Measurements from ENCODE around the gene RORC. TPM values are rescaled to one million over a fixed set of nuclear protein-coding genes. Genes with fewer than 3 reads are reported as not detected.

The RORC gene
- total and polyA plus RNA-seq, 12 donors, result 0.06 to 15.1 (median 2.9) TPM

DNA sequence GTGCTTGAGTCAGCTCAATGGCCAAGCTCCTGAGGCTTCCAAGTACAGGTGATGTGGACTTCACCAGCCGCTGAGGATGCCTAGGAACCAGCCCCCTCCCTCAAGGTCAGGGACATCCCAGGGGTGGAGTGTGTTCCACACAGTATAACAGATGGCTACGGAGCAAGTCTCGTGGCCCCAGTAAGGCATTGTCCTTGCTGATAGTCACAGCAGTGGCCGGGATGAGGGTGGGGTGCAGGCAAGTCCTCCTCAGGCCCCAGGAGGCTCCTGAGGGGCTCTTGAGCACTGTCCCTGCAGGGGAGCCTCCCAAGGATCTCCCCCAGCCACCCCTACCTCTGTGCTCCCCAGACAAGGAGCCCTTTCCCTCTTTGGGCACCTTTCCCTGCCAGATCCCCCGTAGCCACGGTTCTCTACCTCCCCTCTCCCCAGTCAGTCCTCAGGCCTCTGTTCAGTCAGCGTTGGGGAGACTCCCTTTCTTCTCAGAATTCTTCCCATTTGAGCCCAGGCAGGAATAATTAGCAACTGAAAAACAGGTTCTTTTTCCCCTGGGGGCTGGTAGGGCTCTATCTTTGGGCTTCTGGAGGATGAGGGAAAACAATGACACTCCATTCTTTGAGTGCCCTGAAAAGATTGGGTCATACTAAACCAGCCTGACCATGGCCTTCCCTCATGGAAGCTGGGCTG, 29.0 kb upstream of the RORC start:
- H3K27ac ChIP-seq, result no peak overlapping the region
- intact Hi-C loops (cut with DNase I), result no loop called here
- WGBS, 4 donors, result 55 to 88% (median 73%) methylated on average over 6 to 7 of the region's 7 CpGs
- no peaks in the 10 kb centered on the region for H3K27me3 ChIP-seq
- TF ChIP-seq, protein P1, sequence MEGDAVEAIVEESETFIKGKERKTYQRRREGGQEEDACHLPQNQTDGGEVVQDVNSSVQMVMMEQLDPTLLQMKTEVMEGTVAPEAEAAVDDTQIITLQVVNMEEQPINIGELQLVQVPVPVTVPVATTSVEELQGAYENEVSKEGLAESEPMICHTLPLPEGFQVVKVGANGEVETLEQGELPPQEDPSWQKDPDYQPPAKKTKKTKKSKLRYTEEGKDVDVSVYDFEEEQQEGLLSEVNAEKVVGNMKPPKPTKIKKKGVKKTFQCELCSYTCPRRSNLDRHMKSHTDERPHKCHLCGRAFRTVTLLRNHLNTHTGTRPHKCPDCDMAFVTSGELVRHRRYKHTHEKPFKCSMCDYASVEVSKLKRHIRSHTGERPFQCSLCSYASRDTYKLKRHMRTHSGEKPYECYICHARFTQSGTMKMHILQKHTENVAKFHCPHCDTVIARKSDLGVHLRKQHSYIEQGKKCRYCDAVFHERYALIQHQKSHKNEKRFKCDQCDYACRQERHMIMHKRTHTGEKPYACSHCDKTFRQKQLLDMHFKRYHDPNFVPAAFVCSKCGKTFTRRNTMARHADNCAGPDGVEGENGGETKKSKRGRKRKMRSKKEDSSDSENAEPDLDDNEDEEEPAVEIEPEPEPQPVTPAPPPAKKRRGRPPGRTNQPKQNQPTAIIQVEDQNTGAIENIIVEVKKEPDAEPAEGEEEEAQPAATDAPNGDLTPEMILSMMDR (IDR thresholded peaks at IDR 0.05), result no peak
- TF ChIP-seq POLR2A (IDR thresholded peaks at IDR 0.05), result no peak
- H3K4me3 ChIP-seq, result no peak overlapping the region
- H3K9me3 ChIP-seq (replicated peaks in 1 of 3), result no peaks in the 10 kb centered on the region
- H3K4me1 ChIP-seq (replicated peaks in 1 of 2), result no peaks in the 10 kb centered on the region
- DNase-seq, result no peak
- no peaks in the 10 kb centered on the region for H3K36me3 ChIP-seq (replicated peaks in 1 of 2)

DNA sequence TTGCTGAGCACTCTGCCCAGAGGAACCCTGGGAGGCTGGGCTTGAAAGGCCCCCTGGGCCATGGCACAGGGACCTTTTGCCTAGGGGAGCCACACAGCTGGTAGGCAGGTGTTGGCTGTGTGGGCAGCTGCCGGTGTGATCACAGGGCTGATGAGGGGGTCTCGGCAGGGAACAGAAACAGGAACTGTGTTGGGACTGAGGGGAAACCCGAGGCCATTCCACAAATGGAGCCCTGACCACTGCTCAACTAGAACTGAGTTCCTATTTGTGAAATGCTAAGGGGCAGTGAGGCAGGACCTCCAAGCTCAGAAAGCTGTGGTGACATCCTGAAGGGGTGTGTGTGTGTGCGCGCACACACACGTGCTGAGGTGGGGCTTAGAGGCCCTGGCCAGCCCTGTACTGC, 28.3 kb upstream of the RORC start:
- intact Hi-C loops (cut with DNase I), result no loop called here
- no peak overlapping the region for H3K27ac ChIP-seq
- WGBS, 4 donors, result 79 to 95% (median 87%) methylated on average over 3 to 6 of the region's 6 CpGs
- H3K9me3 ChIP-seq (replicated peaks in 1 of 3), result no peaks in the 10 kb centered on the region
- H3K4me3 ChIP-seq, result no peak overlapping the region
- TF ChIP-seq, protein P1 (IDR thresholded peaks at IDR 0.05), result no peak
- TF ChIP-seq POLR2A (IDR thresholded peaks at IDR 0.05), result no peak
- no peaks in the 10 kb centered on the region for H3K36me3 ChIP-seq (replicated peaks in 1 of 2)
- H3K27me3 ChIP-seq, result no peaks in the 10 kb centered on the region
- DNase-seq, result no peak
- no peaks in the 10 kb centered on the region for H3K4me1 ChIP-seq (replicated peaks in 1 of 2)

DNA sequence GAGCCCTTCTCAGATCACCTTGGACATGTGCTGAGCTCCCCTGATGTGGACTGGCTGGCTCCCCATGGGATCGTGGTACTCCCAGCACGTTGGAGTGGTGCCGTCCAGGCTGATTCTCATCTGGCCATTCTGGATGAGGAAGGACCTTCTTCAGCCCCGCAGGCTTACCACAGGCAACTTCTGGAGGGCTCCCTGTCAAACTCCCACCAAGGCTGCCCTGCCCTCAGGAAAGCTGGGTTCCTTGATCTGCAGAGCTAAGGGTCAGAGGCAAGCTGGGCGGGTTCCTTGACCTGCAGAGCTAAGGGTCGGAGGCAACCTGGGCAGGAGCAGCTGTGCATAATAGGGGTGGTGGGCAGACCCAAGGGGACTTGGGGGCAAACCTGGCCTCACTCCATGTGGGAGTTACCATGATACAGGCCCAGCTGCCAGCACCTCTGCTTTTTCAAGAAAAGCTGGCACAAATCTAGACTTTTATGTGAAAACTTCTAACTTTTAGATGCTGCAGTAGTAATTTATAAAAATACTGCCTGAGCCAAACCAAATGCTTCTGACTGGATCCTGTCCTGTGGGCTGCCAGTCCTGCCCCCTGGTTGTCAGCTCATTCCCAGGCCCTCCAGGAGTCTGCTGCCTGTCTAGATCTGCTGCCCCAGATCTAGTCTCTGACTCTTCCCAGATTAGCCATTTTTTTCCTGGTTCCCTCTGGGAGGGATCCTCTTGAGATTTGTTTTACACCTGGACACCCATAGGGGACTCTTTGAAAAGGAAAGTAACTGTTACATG, 27.5 kb upstream of the RORC start:
- Histone ChIP-seq H3K27ac (no peak overlapping the region), H3K27me3 (no peaks in the 10 kb centered on the region), H3K4me1 (replicated peaks in 1 of 2) (no peaks in the 10 kb centered on the region), H3K9me3 (replicated peaks in 1 of 3) (no peaks in the 10 kb centered on the region), H3K4me3 (no peak overlapping the region), H3K36me3 (replicated peaks in 1 of 2) (no peaks in the 10 kb centered on the region)
- 87 to 93% (median 90%) methylated on average over 3 to 6 of the region's 6 CpGs for WGBS, 4 donors
- intact Hi-C loops (cut with DNase I), result no loop called here
- TF ChIP-seq POLR2A (IDR thresholded peaks at IDR 0.05), result no peak
- TF ChIP-seq, protein P1 (IDR thresholded peaks at IDR 0.05), result no peak
- no peak for DNase-seq

DNA sequence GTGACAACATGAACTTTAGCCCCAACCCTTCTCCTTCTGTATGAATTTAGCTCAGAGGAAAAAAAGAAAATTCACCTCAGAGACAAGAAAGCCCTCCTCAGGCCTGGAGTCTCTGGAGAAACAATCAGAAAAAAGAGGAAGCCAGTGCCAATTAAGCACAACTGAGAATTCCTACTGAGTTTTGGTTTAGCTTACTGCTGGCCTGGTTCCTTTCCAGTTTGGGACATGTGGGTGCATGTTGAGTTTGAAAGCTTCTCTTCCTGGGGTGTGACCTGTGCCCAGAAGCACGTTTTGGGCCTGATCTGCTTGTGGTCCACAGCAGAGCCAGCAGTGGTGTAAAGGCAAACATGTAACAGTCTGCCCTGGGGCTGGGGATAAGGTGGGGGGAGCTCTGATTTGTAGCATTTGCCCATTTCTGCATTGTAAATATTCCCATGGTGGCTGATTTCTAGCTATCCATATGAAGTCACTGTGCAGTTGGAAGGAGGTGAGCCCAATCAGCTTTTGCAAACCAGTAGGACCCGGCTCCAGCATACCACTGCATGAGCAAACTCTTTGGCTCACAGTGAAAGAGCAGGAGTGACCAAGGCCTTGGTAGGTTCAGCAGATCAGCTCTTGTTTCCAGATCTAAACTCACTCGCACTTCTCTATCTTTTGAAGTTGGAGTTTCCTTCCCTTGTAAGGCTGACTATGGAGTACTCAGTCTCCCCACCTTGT, 26.6 kb upstream of the RORC start:
- no peak for DNase-seq
- Histone ChIP-seq H3K4me3 (no peak overlapping the region), H3K27ac (no peak overlapping the region), H3K4me1 (replicated peaks in 1 of 2) (no peaks in the 10 kb centered on the region), H3K27me3 (no peaks in the 10 kb centered on the region), H3K9me3 (replicated peaks in 1 of 3) (no peaks in the 10 kb centered on the region), H3K36me3 (replicated peaks in 1 of 2) (no peaks in the 10 kb centered on the region)
- intact Hi-C loops (cut with DNase I), result no loop called here
- 72 to 75% (median 74%) methylated on average over 3 of the region's 3 CpGs for WGBS, 4 donors
- TF ChIP-seq POLR2A (IDR thresholded peaks at IDR 0.05), result no peak
- TF ChIP-seq, protein P1 (IDR thresholded peaks at IDR 0.05), result no peak
